Neural progenitor cell (in vitro differentiated cells): ENCODE data around the gene PLD4.

ENCODE experiments used
- CTCF ChIP-seq: fragments of 200-600 bp; sonication (generic); IDR thresholded peaks from 2 replicates; pipeline ENCODE4 v1.5.1; 2017; ENCODE audit warnings: antibody characterized with exemption, mild to moderate bottlenecking
- EZH2 ChIP-seq: fragments of 200-600 bp; sonication (generic); IDR thresholded peaks from 2 replicates; pipeline ENCODE4 v1.6.1; 2017; ENCODE audit warnings: antibody characterized with exemption, mild to moderate bottlenecking, moderate library complexity
- EZH2phosphoT487 ChIP-seq: fragments of 200-600 bp; sonication (generic); IDR thresholded peaks from 2 replicates; pipeline ENCODE4 v1.6.1; 2017; ENCODE audit warnings: antibody characterized with exemption

- TF ChIP-seq CTCF (no peak), EZH2phosphoT487 (no peak), EZH2 (no peak)
Observed at GRCh38 chr14:104954746-104955395, 30.2 kb downstream of the PLD4 start.
